GM18858 (cell line): ENCODE data around the gene MAP7D1.
"Not testable (repeated sequence)": the region's sequence is repeated elsewhere in the genome, so short reads cannot be mapped to it uniquely, and the experiment has no call there.

ENCODE experiments used
- ATAC-seq: cut with Tn5 transposase; IDR thresholded peaks from one replicate; pipeline ENCODE4 v1.9.1; 2021; ENCODE audit not compliant: unreplicated experiment

MAP7D1 gene

GRCh38 chr1:36151134-36151844, 4.7 kb upstream of the MAP7D1 start:
- no peak for ATAC-seq

DNA sequence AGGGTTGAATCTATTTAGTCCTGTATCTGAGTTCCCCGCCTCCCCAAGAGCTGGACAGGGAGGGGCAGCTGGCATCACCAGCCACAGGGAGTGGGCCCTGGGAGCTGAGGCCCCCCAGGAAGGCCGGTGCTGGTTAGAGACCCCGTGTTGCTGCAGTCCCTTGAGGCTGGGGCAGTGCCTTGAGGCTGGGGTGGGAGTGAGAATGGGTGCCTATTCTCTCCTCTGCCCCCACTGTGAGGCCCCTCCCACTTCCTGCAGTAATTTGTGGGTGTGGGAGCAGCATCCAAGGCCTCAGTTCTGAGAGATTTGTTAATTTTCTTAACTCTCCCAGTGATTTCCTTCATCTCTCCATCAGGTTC, 4.1 kb upstream of the MAP7D1 start:
- no peak for ATAC-seq

- ATAC-seq, result no peak
These were observed 2.5 kb upstream of the MAP7D1 start for GRCh38 chr1:36153476-36153875.

DNA sequence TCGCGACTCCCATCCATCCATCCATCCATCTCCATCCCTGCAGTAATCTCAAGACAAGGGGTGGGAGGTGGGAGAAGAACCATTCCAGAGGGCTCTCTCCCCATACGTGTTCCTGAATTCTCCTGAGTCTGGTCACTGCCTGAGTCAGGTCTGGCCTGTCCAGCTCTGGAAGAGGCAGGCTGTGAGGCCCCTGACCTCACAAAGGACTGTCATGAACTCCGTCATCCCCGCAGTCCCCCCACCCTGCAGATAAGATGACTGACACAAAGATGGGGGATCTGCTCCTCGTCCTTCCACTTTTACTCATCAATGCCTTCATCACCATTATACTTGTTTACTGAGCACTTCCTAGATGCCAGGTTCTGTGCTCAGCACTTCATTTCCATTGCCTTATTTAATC, 1.6 kb upstream of the MAP7D1 start:
- no peak for ATAC-seq

DNA sequence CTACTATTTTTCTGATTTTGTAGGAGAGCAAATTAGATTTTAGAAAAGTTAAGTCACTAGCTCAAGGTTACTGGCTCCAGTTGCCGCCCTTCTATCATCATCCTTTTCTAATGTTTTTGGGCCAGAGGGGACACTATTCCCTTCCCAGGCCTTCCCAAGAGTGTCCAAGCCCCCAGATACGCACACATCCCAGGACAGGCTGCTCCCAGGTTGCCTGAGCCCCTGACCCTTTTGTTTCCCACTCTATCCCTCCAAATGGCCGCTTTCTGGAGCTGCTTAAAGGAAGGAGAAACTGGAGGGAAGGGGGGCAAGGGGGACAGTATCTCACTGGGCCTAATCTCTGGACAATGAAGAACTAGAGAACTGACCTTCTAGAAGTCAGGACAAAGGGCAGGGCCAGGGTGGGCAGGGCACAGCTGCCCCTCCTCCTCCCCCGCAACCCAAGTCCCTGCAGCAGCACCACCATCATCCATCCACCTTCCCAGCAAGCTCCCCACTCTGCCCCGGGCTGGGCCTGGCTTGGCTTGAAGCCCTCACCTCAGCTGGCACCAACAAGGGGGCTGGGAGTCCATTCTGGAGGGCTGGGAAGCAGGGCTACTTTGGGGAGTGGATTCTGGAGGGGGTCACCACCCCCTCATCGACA, 1.1 kb upstream of the MAP7D1 start:
- no peak for ATAC-seq

- no peak for ATAC-seq
These were observed 562 bp downstream of the MAP7D1 start for GRCh38 chr1:36156329-36157114.

GRCh38 chr1:36157115-36157903, 1.3 kb downstream of the MAP7D1 start:
- ATAC-seq, result no peak

GRCh38 chr1:36157973-36158826, 2.2 kb downstream of the MAP7D1 start:
- no peak for ATAC-seq

GRCh38 chr1:36158827-36159252, 2.9 kb downstream of the MAP7D1 start:
- ATAC-seq, result not testable (repeated sequence)

DNA sequence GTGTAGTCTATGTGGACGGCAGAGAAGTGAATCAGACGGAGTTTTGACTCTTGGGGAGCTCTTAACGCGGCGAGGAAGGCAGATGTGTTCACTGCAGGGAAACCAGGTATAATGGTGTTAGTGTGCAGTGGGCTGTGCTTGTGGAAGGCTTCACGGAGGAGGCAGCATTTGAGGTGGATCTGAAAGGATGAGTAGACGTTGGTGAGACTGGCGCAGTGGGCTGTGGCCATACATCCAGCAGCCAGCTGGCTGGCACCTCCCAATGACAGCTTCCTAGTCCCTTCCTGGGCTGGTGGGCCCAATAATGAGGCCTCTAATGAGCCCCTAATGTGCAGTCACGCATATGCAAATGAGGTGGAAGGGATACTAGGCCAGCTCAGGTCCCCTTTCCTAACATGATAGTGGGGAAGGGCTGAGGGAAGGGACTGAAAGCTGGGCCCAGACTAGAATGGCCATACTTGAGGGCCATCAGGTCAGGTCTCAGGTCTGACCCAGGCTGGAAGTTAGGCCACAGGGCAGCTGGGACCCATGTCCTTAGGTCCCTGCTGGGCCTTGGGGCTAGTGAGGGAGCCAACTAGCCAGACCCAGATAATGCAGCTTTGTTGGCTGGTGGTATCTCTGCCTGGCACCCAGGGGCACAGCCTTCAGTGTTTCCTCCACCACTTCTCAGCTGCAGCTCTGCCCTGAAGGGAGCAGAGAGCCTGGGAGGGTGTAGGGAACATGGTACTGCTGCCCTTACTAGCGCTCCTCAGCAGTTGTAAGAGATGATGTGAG, 3.8 kb downstream of the MAP7D1 start:
- no peak for ATAC-seq

- ATAC-seq, result no peak
These were observed 4.5 kb downstream of the MAP7D1 start for GRCh38 chr1:36160388-36160948.

DNA sequence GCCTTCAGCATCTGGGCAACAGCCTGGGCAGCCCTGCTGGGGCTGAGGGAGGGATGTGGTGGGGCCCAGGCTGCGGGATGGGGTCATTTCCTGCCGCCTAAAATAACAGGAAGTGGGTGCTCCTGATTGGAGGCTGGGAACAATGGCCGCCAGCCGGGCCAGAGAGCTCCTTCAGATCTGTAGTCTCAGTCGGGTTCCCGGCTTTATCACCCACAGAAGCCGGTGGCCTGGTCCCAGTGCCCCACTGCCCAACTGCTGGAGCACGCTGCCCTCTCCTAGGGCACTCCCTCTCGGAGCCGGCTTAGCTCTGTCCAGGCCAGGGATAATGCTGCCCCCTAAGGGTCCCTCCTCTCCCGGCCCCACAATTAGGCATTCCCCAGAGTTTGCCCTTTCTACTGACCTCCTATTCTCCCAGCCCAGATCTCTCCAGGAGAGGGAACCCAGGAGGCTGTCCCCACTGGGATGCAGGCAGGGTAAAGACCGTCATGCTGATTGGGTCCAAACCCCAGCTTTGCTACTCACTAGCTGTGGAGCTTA, 5.1 kb downstream of the MAP7D1 start:
- ATAC-seq, result no peak

GRCh38 chr1:36161641-36162531, 5.9 kb downstream of the MAP7D1 start:
- no peak for ATAC-seq

GRCh38 chr1:36162680-36163239, 6.8 kb downstream of the MAP7D1 start:
- ATAC-seq, result no peak

DNA sequence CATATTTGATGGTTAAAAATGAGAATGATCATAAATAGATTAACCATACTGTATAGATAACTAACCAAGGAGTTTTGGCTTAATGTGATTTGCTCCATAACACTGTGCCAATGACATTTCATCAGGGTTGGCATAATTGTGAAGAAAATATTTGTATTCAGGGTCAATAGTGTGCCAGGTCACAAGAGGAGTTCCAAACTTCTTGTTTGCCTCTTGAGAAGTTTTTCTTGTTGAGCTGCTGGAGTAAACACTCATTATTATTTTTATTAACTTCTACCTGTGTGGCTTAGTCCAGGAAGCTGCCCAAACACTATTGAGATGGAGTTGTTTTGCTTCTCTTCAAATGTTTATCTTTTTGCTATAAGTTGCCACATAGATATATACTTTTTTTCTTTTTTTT, 7.5 kb downstream of the MAP7D1 start:
- ATAC-seq, result no peak

DNA sequence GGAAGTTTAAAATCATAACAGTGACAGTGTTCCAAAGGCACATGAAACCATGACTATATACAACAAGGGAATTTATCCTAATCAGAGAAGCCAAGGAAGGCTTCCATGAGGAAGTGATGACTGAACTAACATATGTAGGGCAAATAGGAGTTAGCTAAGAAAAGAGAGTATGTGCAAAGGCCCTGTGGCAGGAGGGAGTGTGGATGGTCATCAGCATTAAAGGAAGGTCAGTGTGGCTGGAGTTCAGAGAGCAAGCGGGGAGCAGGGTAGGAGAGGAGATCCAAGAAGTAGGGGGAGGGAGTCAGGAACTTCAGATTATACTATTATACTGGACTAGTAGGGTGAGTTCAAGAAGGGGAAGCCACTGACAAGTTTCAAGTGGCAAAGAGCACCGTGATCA, 8.4 kb downstream of the MAP7D1 start:
- ATAC-seq, result no peak

- no peak for ATAC-seq
These were observed 9.2 kb downstream of the MAP7D1 start for GRCh38 chr1:36165145-36165544.

GRCh38 chr1:36166136-36166535, 10.2 kb downstream of the MAP7D1 start:
- ATAC-seq, result no peak
